ENCODE results near the gene MS4A8.
"Not testable (repeated sequence)": the region's sequence is repeated elsewhere in the genome, so short reads cannot be mapped to it uniquely, and the experiment has no call there.

Gene MS4A8

GRCh38 chr11:60699284-60699691, at the start of gene MS4A8:
TSS of gene MS4A8 (plus strand) at chr11:60699612. CDS start at chr11:60700861, 1,249 bp downstream.
- no peak for DNase-seq

- no peak for DNase-seq
These were observed 41.5 kb upstream of the MS4A8 start for GRCh38 chr11:60657888-60658287.

- no peak for DNase-seq
These were observed 41.0 kb upstream of the MS4A8 start for GRCh38 chr11:60658409-60658808.

GRCh38 chr11:60672255-60672654, 27.2 kb upstream of the MS4A8 start:
- no peak for DNase-seq

GRCh38 chr11:60678231-60678630, 21.2 kb upstream of the MS4A8 start:
- DNase-seq, result not testable (repeated sequence)

- DNase-seq, result no peak
These were observed 19.5 kb upstream of the MS4A8 start for GRCh38 chr11:60679879-60680278.

- no peak for DNase-seq
These were observed 18.8 kb upstream of the MS4A8 start for GRCh38 chr11:60680455-60681119.

GRCh38 chr11:60684541-60684848, 14.9 kb upstream of the MS4A8 start:
- not testable (repeated sequence) for DNase-seq

- DNase-seq, result no peak
These were observed 7.8 kb upstream of the MS4A8 start for GRCh38 chr11:60691661-60692060.

GRCh38 chr11:60699936-60700335, 524 bp downstream of the MS4A8 start:
- DNase-seq, result no peak

- DNase-seq, result no peak
These were observed 1.5 kb downstream of the MS4A8 start for GRCh38 chr11:60700689-60701468.

GRCh38 chr11:60701469-60701818, 2.0 kb downstream of the MS4A8 start:
- no peak for DNase-seq

- DNase-seq, result no peak
These were observed 4.0 kb downstream of the MS4A8 start for GRCh38 chr11:60703374-60703773.

- DNase-seq, result no peak
These were observed 6.5 kb downstream of the MS4A8 start for GRCh38 chr11:60705895-60706294.

GRCh38 chr11:60706931-60707330, 7.5 kb downstream of the MS4A8 start:
- no peak for DNase-seq

GRCh38 chr11:60710482-60710881, 11.1 kb downstream of the MS4A8 start:
- no peak for DNase-seq

- DNase-seq, result no peak
These were observed 11.9 kb downstream of the MS4A8 start for GRCh38 chr11:60711276-60711675.

- DNase-seq, result not testable (repeated sequence)
These were observed 14.0 kb downstream of the MS4A8 start for GRCh38 chr11:60713423-60713822.

GRCh38 chr11:60717956-60718355, 18.5 kb downstream of the MS4A8 start:
- DNase-seq, result no peak

GRCh38 chr11:60718524-60719316, 19.3 kb downstream of the MS4A8 start:
- no peak for DNase-seq

GRCh38 chr11:60719391-60719790, 20.0 kb downstream of the MS4A8 start:
- no peak for DNase-seq

GRCh38 chr11:60720460-60720859, 21.0 kb downstream of the MS4A8 start:
- no peak for DNase-seq

- no peak for DNase-seq
These were observed 25.0 kb downstream of the MS4A8 start, which contains the start of gene MS4A18 for GRCh38 chr11:60724420-60724819. TSS of gene MS4A18 (plus strand) at chr11:60724720.

GRCh38 chr11:60725592-60725991, 26.2 kb downstream of the MS4A8 start:
- DNase-seq, result no peak
